ENCODE data around the gene BCL3.

Gene BCL3

GRCh38 chr19:44723952-44724319 is 24.6 kb upstream of the BCL3 start:
- H3K4me3 ChIP-seq (ENCODE audit: low read depth in 1 of 2, low read length in 1 of 2): peak overlapping the region in 1 of 2 experiments; percentile 5
- TF ChIP-seq CTCF (IDR thresholded peaks at IDR 0.05): peak; percentile 95
- peak overlapping the region; percentile 60 for H3K27ac ChIP-seq
- no peaks in the 10 kb centered on the region for H3K9me3 ChIP-seq
- H3K27me3 ChIP-seq: peaks cover 23% of the 10 kb centered on the region
- no peaks in the 10 kb centered on the region for H3K36me3 ChIP-seq
- H3K4me1 ChIP-seq (ENCODE audit: control insufficient read depth in 1 of 2, insufficient read depth in 1 of 2, low read depth in 1 of 2, low read length in 1 of 2): peaks cover 41 to 83% of the 10 kb centered on the region in 2 experiments

GRCh38 chr19:44725251-44725650 is 23.3 kb upstream of the BCL3 start:
- Histone ChIP-seq H3K4me1 (ENCODE audit: control insufficient read depth in 1 of 2, insufficient read depth in 1 of 2, low read depth in 1 of 2, low read length in 1 of 2) (peaks cover 41 to 80% of the 10 kb centered on the region in 2 experiments), H3K27ac (no peak overlapping the region), H3K27me3 (peaks cover 23% of the 10 kb centered on the region), H3K4me3 (ENCODE audit: low read depth in 1 of 2, low read length in 1 of 2) (no peak overlapping the region), H3K36me3 (no peaks in the 10 kb centered on the region), H3K9me3 (no peaks in the 10 kb centered on the region)
- TF ChIP-seq CTCF (IDR thresholded peaks at IDR 0.05): no peak

GRCh38 chr19:44725684-44726083 is 22.8 kb upstream of the BCL3 start:
- no peak overlapping the region for H3K4me3 ChIP-seq (ENCODE audit: low read depth in 1 of 2, low read length in 1 of 2)
- no peak for TF ChIP-seq CTCF (IDR thresholded peaks at IDR 0.05)

GRCh38 chr19:44726465-44726864 is 22.0 kb upstream of the BCL3 start:
- no peaks in the 10 kb centered on the region for H3K36me3 ChIP-seq
- peaks cover 15% of the 10 kb centered on the region for H3K27me3 ChIP-seq
- no peak for TF ChIP-seq CTCF (IDR thresholded peaks at IDR 0.05)
- no peaks in the 10 kb centered on the region for H3K9me3 ChIP-seq
- H3K4me1 ChIP-seq (ENCODE audit: control insufficient read depth in 1 of 2, insufficient read depth in 1 of 2, low read depth in 1 of 2, low read length in 1 of 2): peaks cover 39 to 74% of the 10 kb centered on the region in 2 experiments
- H3K4me3 ChIP-seq (ENCODE audit: low read depth in 1 of 2, low read length in 1 of 2): no peak overlapping the region
- peak overlapping the region; percentile 48 for H3K27ac ChIP-seq

More at GRCh38 chr19:44725684-44726083, 22.8 kb upstream of the BCL3 start:
- Histone ChIP-seq H3K27me3 (peaks cover 23% of the 10 kb centered on the region), H3K36me3 (no peaks in the 10 kb centered on the region), H3K27ac (no peak overlapping the region), H3K9me3 (no peaks in the 10 kb centered on the region), H3K4me1 (ENCODE audit: control insufficient read depth in 1 of 2, insufficient read depth in 1 of 2, low read depth in 1 of 2, low read length in 1 of 2) (peaks cover 41 to 80% of the 10 kb centered on the region in 2 experiments)

- Histone ChIP-seq H3K27me3 (peaks cover 10% of the 10 kb centered on the region), H3K4me3 (ENCODE audit: low read depth in 1 of 2, low read length in 1 of 2) (no peak overlapping the region), H3K4me1 (ENCODE audit: control insufficient read depth in 1 of 2, insufficient read depth in 1 of 2, low read depth in 1 of 2, low read length in 1 of 2) (peaks cover 24 to 57% of the 10 kb centered on the region in 2 experiments), H3K36me3 (no peaks in the 10 kb centered on the region), H3K27ac (no peak overlapping the region), H3K9me3 (no peaks in the 10 kb centered on the region)
- no peak for TF ChIP-seq CTCF (IDR thresholded peaks at IDR 0.05)
Measured at GRCh38 chr19:44728178-44728577, 20.3 kb upstream of the BCL3 start.
